GM08714 (cell line): ENCODE data around the gene RYR1.

ENCODE experiments used
- H3K4me3 ChIP-seq: fragments of 200-500 bp; sonication (Bioruptor generic); 2 replicates; pipeline ENCODE4 v1.5.1; 2014; ENCODE audit warnings: mild to moderate bottlenecking, low read length, inconsistent platforms
- ZNF274 ChIP-seq: IDR thresholded peaks from 2 replicates; pipeline ENCODE4 v1.6.1; 2012; ENCODE audit warnings: mild to moderate bottlenecking, low read depth, low read length

RYR1 gene

GRCh38 chr19:38429055-38429810 is 4.3 kb upstream of the RYR1 start:
- H3K4me3 ChIP-seq, result no peak overlapping the region
- no peak for TF ChIP-seq ZNF274

GRCh38 chr19:38429811-38430156 is 3.7 kb upstream of the RYR1 start:
- no peak for TF ChIP-seq ZNF274
- no peak overlapping the region for H3K4me3 ChIP-seq

- TF ChIP-seq ZNF274, result no peak
- H3K4me3 ChIP-seq, result no peak overlapping the region
These were observed 2.6 kb upstream of the RYR1 start for GRCh38 chr19:38430931-38431330.

GRCh38 chr19:38434549-38435051 is 1.1 kb downstream of the RYR1 start:
- TF ChIP-seq ZNF274, result no peak
- no peak overlapping the region for H3K4me3 ChIP-seq

- no peak overlapping the region for H3K4me3 ChIP-seq
- no peak for TF ChIP-seq ZNF274
These were observed 3.8 kb downstream of the RYR1 start for GRCh38 chr19:38437295-38437694.

GRCh38 chr19:38437917-38438316 is 4.4 kb downstream of the RYR1 start:
- H3K4me3 ChIP-seq, result no peak overlapping the region
- no peak for TF ChIP-seq ZNF274

GRCh38 chr19:38440592-38440991 is 7.1 kb downstream of the RYR1 start:
- no peak overlapping the region for H3K4me3 ChIP-seq
- no peak for TF ChIP-seq ZNF274

GRCh38 chr19:38441657-38442348 is 8.3 kb downstream of the RYR1 start:
- no peak for TF ChIP-seq ZNF274
- H3K4me3 ChIP-seq, result no peak overlapping the region

- TF ChIP-seq ZNF274, result no peak
- H3K4me3 ChIP-seq, result no peak overlapping the region
These were observed 9.2 kb downstream of the RYR1 start for GRCh38 chr19:38442736-38443135.

GRCh38 chr19:38443458-38443999 is 10.0 kb downstream of the RYR1 start:
- no peak overlapping the region for H3K4me3 ChIP-seq
- no peak for TF ChIP-seq ZNF274

GRCh38 chr19:38444026-38444425 is 10.5 kb downstream of the RYR1 start:
- TF ChIP-seq ZNF274, result no peak
- no peak overlapping the region for H3K4me3 ChIP-seq

- no peak for TF ChIP-seq ZNF274
- H3K4me3 ChIP-seq, result no peak overlapping the region
These were observed 11.9 kb downstream of the RYR1 start for GRCh38 chr19:38445362-38445761.

- H3K4me3 ChIP-seq, result no peak overlapping the region
- TF ChIP-seq ZNF274, result no peak
These were observed 14.7 kb downstream of the RYR1 start for GRCh38 chr19:38448225-38448624.

GRCh38 chr19:38449518-38449917 is 16.0 kb downstream of the RYR1 start:
- no peak overlapping the region for H3K4me3 ChIP-seq
- TF ChIP-seq ZNF274, result no peak

- H3K4me3 ChIP-seq, result no peak overlapping the region
- TF ChIP-seq ZNF274, result no peak
These were observed 17.5 kb downstream of the RYR1 start for GRCh38 chr19:38451036-38451435.
